OCI-LY3 (cell line): ENCODE measurements around the gene PODXL.

Source experiments
- CTCF ChIP-seq: fragments of 200-600, 300-600 bp; sonication (generic); IDR thresholded peaks from 2 replicates; pipeline ENCODE4 v1.5.1; 2014; ENCODE audit warnings: antibody characterized with exemption, low read length, low read depth
- EZH2phosphoT487 ChIP-seq: fragments of 200-600 bp; shearing (Covaris generic); IDR thresholded peaks from 2 replicates; pipeline ENCODE4 v1.6.1; 2018; ENCODE audit warnings: antibody characterized with exemption, mixed run types, low read depth

- no peak for TF ChIP-seq CTCF
- TF ChIP-seq EZH2phosphoT487, result no peak
These were observed 56.6 kb downstream of the PODXL start for GRCh38 chr7:131499801-131500200.
